ENCODE measurements around the gene CHD2. TPM values are rescaled to one million over a fixed set of nuclear protein-coding genes. Genes with fewer than 3 reads are reported as not detected.

The CHD2 gene
- total RNA-seq, 1 experiment from 2014 or later: 63.3 TPM

DNA sequence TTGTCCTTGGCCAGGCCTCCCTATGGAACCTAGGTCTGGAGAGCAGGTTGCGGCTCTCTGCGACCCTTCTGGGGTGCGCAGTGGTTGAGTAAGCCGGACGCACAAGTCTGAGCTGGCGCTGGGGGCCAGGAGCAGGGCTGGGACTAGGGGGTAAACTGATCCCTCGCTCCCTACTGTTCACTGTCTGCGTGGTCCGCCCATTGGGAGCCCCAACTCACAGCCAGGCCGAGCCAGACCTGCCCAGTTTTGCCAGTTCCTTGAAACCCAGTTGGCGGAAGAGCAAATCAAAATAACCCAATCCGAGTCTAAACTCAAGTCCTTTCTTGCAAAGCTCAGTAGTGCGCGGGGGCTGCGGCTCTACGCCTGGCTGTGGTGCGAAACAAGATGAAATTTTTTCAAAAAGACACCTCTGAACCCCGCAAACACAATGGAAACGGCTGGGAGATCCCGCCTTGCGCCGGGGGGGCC lies 171.4 kb downstream of the CHD2 start:
- Histone ChIP-seq H2BK120ac (ENCODE audit: low read depth, low read length, poor library complexity, severe bottlenecking) (no peak overlapping the region), H3K9ac (ENCODE audit: extremely low read depth, insufficient read length, low read length) (peak overlapping the region; percentile 9), H2AFZ (ENCODE audit: low read length) (no peak overlapping the region), H4K91ac (ENCODE audit: insufficient read length, low read depth, low read length) (no peak overlapping the region), H3K9me3 (ENCODE audit: control insufficient read depth, low read depth, low read length) (no peaks in the 10 kb centered on the region), H3K14ac (ENCODE audit: insufficient read depth, low read length) (no peak overlapping the region; the same call in 1 of the 2 replicates), H3K4ac (ENCODE audit: low read depth, low read length) (no peak overlapping the region), H2BK12ac (ENCODE audit: insufficient read length, low read depth, low read length) (no peak overlapping the region), H2AK5ac (ENCODE audit: insufficient read length, low read length) (no peak overlapping the region), H4K8ac (replicated peaks; ENCODE audit: insufficient read length, low read depth, low read length) (no peak overlapping the region), H4K5ac (ENCODE audit: insufficient read length, low read depth, low read length) (no peak overlapping the region), H3K23ac (ENCODE audit: insufficient read length, low read depth, low read length) (no peak overlapping the region), H3K79me1 (ENCODE audit: insufficient read depth, low read depth, low read length, poor library complexity, severe bottlenecking) (peaks cover 5% of the 10 kb centered on the region), H3T11ph (ENCODE audit: low read length) (no peak overlapping the region), H3K79me2 (ENCODE audit: insufficient read depth, low read length) (peaks cover 23% of the 10 kb centered on the region; the same call in 1 of the 2 replicates), H3K27ac (ENCODE audit: insufficient read length, low read depth, low read length) (no peak overlapping the region), H3K4me1 (ENCODE audit: insufficient read depth, low read length) (peaks cover 8% of the 10 kb centered on the region; the same call in 1 of the 2 replicates), H2BK15ac (ENCODE audit: low read depth, low read length) (no peak overlapping the region), H3K18ac (ENCODE audit: insufficient read length, low read depth, low read length) (no peak overlapping the region), H3K27me3 (ENCODE audit: insufficient read depth, low read length) (no peaks in the 10 kb centered on the region; the same call in 1 of the 2 replicates), H2BK20ac (ENCODE audit: low read depth, low read length, poor library complexity, severe bottlenecking) (no peak overlapping the region), H3K4me2 (ENCODE audit: insufficient read depth, insufficient read length, low read length) (peak overlapping the region; percentile 52), H3K56ac (ENCODE audit: insufficient read length, low read depth, low read length) (no peak overlapping the region), H2BK5ac (ENCODE audit: insufficient read length, low read length) (no peak overlapping the region), H3K23me2 (ENCODE audit: insufficient read length, low read depth, low read length, poor library complexity, severe bottlenecking) (peaks cover 19% of the 10 kb centered on the region), H4K20me1 (ENCODE audit: control insufficient read depth, insufficient read depth, insufficient read length) (no peaks in the 10 kb centered on the region)
- Mint-ChIP-seq H3K9me3 (no peaks in the 10 kb centered on the region; a peak in 1 of 5 replicates), H3K27ac (peak overlapping the region; percentile 87 to 99 (median 96); a peak in 6 of 7 replicates), H3K27me3 (ENCODE audit: low read depth) (peaks cover 29% of the 10 kb centered on the region), H3K4me1 (peaks cover 65 to 75% of the 10 kb centered on the region in 2 experiments), H3K4me3 (peak overlapping the region; percentile 87 to 98), H3K36me3 (ENCODE audit: insufficient read depth in 1 of 3, low read depth in 3 of 3) (peaks cover 17 to 52% (median 26%) of the 10 kb centered on the region in 3 experiments)
- DNase-seq: no peak
- TF ChIP-seq, protein P1, sequence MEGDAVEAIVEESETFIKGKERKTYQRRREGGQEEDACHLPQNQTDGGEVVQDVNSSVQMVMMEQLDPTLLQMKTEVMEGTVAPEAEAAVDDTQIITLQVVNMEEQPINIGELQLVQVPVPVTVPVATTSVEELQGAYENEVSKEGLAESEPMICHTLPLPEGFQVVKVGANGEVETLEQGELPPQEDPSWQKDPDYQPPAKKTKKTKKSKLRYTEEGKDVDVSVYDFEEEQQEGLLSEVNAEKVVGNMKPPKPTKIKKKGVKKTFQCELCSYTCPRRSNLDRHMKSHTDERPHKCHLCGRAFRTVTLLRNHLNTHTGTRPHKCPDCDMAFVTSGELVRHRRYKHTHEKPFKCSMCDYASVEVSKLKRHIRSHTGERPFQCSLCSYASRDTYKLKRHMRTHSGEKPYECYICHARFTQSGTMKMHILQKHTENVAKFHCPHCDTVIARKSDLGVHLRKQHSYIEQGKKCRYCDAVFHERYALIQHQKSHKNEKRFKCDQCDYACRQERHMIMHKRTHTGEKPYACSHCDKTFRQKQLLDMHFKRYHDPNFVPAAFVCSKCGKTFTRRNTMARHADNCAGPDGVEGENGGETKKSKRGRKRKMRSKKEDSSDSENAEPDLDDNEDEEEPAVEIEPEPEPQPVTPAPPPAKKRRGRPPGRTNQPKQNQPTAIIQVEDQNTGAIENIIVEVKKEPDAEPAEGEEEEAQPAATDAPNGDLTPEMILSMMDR (conservative IDR thresholded peaks at IDR 0.05): no peak
- no CpG with 5 or more reads among the region's 22 CpGs for WGBS (ENCODE audit: extremely low coverage, insufficient read length, low lambda C conversion rate)

Data from H9 (cell line).